ENCODE measurements around the gene CCDC50.

GRCh38 chr3:191355406-191355805, 26.2 kb downstream of the CCDC50 start:
- TF ChIP-seq CTCF (conservative IDR thresholded peaks at IDR 0.05; ENCODE audit: low read depth, low read length) (no peak), EZH2 (IDR thresholded peaks at IDR 0.05; ENCODE audit: low read length, unreplicated experiment) (no peak)
